HG03095 (cell line): Measurements from ENCODE around the gene CDC16.

Experiments used
- ATAC-seq: cut with Tn5 transposase; IDR thresholded peaks from one replicate; pipeline ENCODE4 v1.9.1; 2021; ENCODE audit warnings: moderate library complexity; ENCODE audit not compliant: unreplicated experiment

CDC16 gene

GRCh38 chr13:114296902-114297301, 62.2 kb downstream of the CDC16 start:
- no peak for ATAC-seq

GRCh38 chr13:114298866-114299265, 64.2 kb downstream of the CDC16 start:
- no peak for ATAC-seq

DNA sequence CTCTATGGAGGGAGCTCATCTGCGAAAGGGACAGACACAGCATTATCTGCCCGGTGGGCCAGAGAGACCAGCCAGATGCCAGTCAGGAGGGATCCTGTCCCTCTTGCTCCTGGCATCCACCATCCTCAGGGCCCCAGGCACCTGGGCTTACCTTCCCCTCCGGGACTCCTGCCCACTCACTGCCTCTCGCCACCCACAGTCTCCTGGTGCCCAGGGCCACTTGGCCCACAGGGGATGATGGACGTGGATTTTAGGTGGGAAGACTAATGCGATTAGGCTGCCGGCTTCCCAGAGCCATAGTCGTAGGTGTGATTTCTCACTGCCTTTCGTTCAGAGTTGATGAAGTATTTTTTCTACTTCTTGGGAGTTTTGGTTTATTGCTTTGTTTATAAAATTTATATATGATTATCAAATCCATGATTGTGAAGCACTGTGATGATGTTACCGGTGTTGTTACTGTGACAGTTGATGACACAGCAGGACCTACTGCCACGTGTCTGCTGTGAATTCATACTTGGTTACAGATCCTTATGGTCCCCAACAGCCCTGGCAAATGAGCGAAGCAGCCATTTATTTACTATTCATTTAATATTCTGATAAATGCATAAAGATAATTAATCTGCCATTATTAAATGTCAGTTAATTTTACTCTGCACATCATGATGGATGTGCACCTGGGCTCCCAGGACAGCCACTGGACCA, 65.1 kb downstream of the CDC16 start:
- ATAC-seq: no peak

DNA sequence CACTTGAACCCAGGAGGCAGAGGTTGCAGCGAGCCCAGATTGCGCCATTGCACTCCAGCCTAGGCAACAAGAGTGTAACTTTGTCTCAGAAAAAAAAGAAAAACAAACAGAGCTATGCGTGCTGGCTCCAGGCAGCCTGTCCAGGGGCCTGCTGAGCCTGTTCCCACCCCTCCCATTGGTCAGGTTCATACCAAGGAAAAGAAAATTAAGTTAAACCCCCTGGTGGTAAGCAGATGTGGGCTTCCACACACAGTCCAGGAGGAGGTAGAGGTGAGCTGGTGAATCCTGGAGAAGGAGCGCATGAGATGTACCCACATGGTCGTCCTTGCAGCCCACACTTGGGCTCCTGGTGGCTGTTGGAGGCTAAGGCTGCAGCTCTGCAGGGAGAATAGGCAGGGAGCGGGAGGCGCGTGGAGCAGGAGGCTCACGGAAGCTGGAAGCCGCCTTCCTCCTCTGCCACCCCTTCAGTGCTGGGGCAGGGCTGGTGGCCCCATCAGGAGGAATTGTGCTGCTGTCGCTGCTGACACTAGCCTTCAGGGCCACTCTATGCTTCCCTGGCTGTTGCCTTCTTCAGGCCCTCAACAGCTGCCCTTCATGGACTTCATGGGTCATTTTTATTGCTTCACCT, 69.1 kb downstream of the CDC16 start:
- no peak for ATAC-seq

DNA sequence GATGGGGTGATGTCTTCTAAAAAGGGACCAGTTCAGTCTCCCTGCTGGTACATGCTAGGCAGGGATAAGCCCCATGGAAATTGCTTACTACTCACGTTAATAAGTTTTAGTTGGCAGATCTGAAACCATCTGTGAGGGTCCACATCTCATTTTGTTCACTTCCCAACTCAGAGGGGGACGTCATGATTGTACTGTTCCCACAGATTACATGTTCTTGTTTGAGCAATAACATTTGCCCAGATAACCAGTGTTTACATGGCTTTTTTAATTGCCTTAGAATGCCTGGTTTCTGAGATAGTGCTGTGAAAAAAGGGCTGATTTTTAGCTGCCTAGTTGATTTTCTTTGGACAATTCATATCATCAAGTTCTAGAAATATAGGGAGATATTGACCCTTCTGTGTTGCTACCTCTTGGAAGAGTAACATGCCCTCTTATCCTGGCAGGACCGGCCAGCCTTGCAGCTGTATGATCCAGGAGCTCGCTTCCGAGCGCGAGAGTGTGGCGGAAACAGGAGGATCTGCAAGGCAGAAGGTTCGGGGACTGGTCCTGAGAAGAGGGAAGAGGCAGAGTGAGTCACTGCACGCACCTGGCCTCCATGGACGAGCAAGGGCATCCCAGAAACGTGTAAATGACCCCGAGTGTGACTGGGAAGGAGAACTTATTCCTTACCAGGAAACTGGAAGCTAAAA, 69.8 kb downstream of the CDC16 start:
- ATAC-seq: no peak

DNA sequence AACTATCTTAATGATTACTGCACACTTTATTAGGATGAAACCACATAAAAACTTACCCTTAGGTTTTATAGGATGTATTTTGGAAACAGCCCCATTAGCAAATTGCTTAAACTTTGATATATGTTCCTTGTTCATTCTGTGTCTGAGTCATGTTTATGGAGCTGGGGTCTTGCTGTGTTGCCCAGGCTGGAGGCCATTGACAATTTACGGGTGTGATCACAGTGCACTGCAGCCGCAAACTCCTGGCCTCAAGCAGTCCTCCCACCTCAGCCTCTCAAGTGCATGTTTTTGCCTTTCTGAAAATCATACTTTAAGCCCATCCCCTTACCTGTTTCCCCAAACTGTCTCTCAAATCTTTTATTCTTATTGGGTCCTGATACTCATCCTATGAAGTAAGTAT, 74.4 kb downstream of the CDC16 start:
- no peak for ATAC-seq

GRCh38 chr13:114309806-114310410, 75.2 kb downstream of the CDC16 start:
- ATAC-seq: no peak

GRCh38 chr13:114310956-114311355, 76.3 kb downstream of the CDC16 start:
- ATAC-seq: no peak

DNA sequence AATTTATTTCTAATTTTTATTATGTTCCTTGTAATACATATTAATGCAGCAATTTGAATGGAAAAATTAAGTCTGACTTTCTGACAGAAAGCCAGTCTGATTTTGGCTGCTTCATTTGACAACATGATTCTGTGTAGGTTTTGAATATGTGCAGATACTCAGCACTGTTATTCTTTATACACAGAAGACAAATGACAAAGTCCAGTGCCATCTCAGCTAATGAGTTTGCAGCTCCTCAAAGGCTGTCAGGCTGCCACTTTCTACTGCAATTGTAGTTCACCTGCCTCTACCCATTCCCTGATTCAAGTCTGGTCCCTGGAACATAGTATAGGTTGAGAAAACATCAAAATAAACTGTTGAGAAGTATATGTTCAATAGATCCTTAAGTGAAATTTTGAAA, 76.7 kb downstream of the CDC16 start:
- ATAC-seq: no peak

- ATAC-seq: no peak
Observed at GRCh38 chr13:114311908-114312307, 77.2 kb downstream of the CDC16 start.

GRCh38 chr13:114313061-114313860, 78.6 kb downstream of the CDC16 start:
- ATAC-seq: peak; percentile 31

DNA sequence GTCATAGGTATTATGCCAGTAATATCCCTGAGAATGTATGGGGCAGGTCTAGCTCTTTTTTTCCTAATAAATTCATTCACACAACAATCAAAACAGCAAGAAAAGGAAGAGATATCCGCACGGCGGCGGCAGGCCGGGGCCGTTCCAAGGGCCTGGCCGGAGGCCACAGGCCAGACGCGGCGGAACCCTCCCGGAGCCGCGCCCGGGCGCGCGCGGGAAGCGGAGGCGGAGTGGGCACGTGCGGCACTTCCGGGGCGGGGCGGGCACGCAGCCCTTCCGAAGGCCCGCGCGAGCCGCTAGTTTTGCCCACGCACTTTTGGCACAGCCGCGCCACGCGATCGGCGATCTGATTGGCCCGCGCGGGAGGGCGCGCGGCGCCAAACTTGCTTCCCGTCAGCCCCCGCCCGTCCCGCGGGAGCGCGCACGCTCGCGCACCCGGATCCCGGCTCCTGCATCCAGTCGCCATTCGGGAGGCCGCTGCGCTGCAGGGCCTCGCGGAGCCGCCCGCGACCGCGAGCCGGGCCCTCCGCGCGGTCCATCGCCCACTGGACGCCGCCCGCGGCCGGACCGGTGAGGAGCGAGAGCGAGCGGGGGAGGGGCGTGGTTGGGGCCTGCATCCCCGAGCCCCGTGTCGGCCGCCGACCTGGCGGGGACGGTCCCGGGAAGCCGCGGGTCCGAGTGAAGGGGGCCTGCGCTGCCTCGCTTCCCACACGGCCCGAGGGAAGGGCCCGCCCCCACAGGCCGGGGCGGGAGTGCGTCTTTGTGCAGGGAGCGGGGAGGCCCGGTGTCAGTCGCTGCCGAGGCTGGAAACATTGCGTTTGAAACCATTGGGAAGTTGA, 79.6 kb downstream of the CDC16 start, which contains the start of gene CHAMP1:
TSS of gene CHAMP1 (plus strand) at position 430 of the 839 bp plus-strand sequence. CDS start 9,340 bp downstream, outside the sequence.
- peak; percentile 72 for ATAC-seq

- no peak for ATAC-seq
Observed at GRCh38 chr13:114315074-114315785, 80.5 kb downstream of the CDC16 start.

- no peak for ATAC-seq
Observed at GRCh38 chr13:114318624-114319023, 83.9 kb downstream of the CDC16 start.

- no peak for ATAC-seq
Observed at GRCh38 chr13:114319441-114319913, 84.8 kb downstream of the CDC16 start.

- no peak for ATAC-seq
Observed at GRCh38 chr13:114320065-114320464, 85.4 kb downstream of the CDC16 start.

- no peak for ATAC-seq
Observed at GRCh38 chr13:114321256-114321655, 86.6 kb downstream of the CDC16 start.
